HT-29 (cell line): ENCODE results near the gene GABRR3. TPM values are rescaled to one million over a fixed set of nuclear protein-coding genes. Genes with fewer than 3 reads are reported as not detected.
"Not testable (repeated sequence)": the region's sequence is repeated elsewhere in the genome, so short reads cannot be mapped to it uniquely, and the experiment has no call there.

Experiments
- DNase-seq: peaks from one replicate; pipeline ENCODE4 v3.0.0-alpha.2; 2015; ENCODE audit warnings: low spot score
- total RNA-seq: library from RNA; depleted of rRNA; stranded (reverse); fragments of >200 nt; shearing (Covaris generic); gene quantifications from 2 replicates; pipeline ENCODE4 v1.2.3, GENCODE V29; 2014

Gene GABRR3
- total RNA-seq, 1 experiment from 2014 or later: not detected

GRCh38 chr3:98021830-98022560 lies 13.1 kb downstream of the GABRR3 start:
- no peak for DNase-seq

GRCh38 chr3:98020412-98020811 lies 14.7 kb downstream of the GABRR3 start:
- DNase-seq: no peak

- DNase-seq: no peak
These were observed 16.8 kb downstream of the GABRR3 start for GRCh38 chr3:98018301-98018700.

GRCh38 chr3:98014268-98014585 lies 20.9 kb downstream of the GABRR3 start:
- DNase-seq: no peak

- peak; percentile 70 for DNase-seq
These were observed 21.5 kb downstream of the GABRR3 start for GRCh38 chr3:98013411-98014267.

- no peak for DNase-seq
These were observed 22.1 kb downstream of the GABRR3 start for GRCh38 chr3:98012979-98013378.

- DNase-seq: not testable (repeated sequence)
These were observed 24.1 kb downstream of the GABRR3 start for GRCh38 chr3:98010883-98011449.

- no peak for DNase-seq
These were observed 24.8 kb downstream of the GABRR3 start for GRCh38 chr3:98010194-98010882.

- no peak for DNase-seq
These were observed 26.3 kb downstream of the GABRR3 start for GRCh38 chr3:98008855-98009254.

GRCh38 chr3:98005438-98005837 lies 29.7 kb downstream of the GABRR3 start:
- no peak for DNase-seq

GRCh38 chr3:98004721-98005120 lies 30.4 kb downstream of the GABRR3 start:
- no peak for DNase-seq

- DNase-seq: peak; percentile 11
These were observed 31.7 kb downstream of the GABRR3 start for GRCh38 chr3:98003306-98003969.

- DNase-seq: no peak
These were observed 32.4 kb downstream of the GABRR3 start for GRCh38 chr3:98002717-98003116.

- no peak for DNase-seq
These were observed 35.1 kb downstream of the GABRR3 start for GRCh38 chr3:97999994-98000393.

GRCh38 chr3:97999103-97999502 lies 36.0 kb downstream of the GABRR3 start:
- DNase-seq: no peak

GRCh38 chr3:97996988-97997387 lies 38.1 kb downstream of the GABRR3 start:
- no peak for DNase-seq

- peak; percentile 19 for DNase-seq
These were observed 40.7 kb downstream of the GABRR3 start for GRCh38 chr3:97994328-97994945.

GRCh38 chr3:97993526-97993925 lies 41.6 kb downstream of the GABRR3 start:
- DNase-seq: no peak

- no peak for DNase-seq
These were observed 42.5 kb downstream of the GABRR3 start for GRCh38 chr3:97992547-97993173.

- DNase-seq: no peak
These were observed 43.8 kb downstream of the GABRR3 start for GRCh38 chr3:97991293-97991682.
